ENCODE measurements around the gene LCN15. TPM values are rescaled to one million over a fixed set of nuclear protein-coding genes. Genes with fewer than 3 reads are reported as not detected.

LCN15 gene
- total RNA-seq, 1 experiment from 2014 or later = not detected

DNA sequence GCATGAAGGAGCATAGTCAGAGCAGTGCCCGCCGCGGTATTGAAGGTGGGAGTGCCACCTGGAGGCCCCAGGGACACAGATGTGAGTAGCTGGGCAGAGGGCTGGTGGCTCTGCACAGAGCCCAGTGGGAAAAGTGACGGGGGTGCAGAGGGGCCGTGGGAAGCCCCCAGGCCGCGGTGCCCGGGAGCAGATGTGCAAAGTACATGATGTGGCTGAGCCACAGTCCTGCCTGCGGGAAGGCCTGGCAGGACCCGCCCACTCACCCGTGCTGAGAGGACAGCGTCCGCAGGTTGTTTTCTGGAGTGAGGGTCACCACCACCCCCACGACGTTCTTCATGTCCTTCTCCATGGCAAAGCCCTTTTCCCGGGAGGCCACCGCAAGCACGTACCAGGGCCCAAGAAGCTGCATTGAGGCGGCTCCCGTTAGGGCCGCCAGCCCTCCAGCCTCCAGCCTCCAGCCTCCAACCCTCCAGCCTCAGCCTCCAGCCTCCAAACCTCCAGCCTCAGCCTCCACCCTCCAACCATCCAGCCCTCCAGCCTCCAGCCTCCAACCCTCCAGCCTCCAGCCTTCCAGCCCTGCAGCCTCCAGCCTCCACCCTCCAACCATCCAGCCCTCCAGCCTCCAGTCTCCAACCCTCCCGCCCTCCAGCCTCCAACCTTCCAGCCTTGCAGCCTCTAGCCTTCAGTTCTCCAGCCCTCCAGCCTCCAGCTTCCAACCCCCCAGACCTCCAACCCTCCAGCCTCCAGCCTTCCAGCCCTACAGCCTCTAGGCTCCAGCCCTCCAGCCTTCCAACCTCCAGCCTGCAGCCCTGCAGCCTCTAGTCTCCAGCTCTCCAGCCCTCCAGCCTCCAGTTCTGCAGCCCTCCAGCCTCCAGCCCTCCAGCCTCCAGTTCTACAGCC, 16.9 kb downstream of the LCN15 start:
- Mint-ChIP-seq H3K27me3 (ENCODE audit: insufficient read depth, unreplicated experiment) (peaks cover 29% of the 10 kb centered on the region), H3K36me3 (ENCODE audit: insufficient read depth, unreplicated experiment) (no peaks in the 10 kb centered on the region), H3K4me1 (ENCODE audit: insufficient read depth, unreplicated experiment) (no peaks in the 10 kb centered on the region), H3K27ac (ENCODE audit: low read depth, unreplicated experiment) (no peak overlapping the region), H3K9me3 (ENCODE audit: unreplicated experiment) (peaks cover 10% of the 10 kb centered on the region), H3K4me3 (ENCODE audit: unreplicated experiment) (no peak overlapping the region)
- ChIA-PET POLR2A (no interaction called here), CTCF (interaction anchor here (0.5 to 0.6 kb wide), 2 partner anchors 10 to 429 kb away, joined by 3 read pairs; no protein-coding TSS in a partner anchor)
- DNase-seq (ENCODE audit: unreplicated experiment) = no peak
- BruUV-seq (replicated peaks) = no TSS peak
- TF ChIP-seq, protein P1, sequence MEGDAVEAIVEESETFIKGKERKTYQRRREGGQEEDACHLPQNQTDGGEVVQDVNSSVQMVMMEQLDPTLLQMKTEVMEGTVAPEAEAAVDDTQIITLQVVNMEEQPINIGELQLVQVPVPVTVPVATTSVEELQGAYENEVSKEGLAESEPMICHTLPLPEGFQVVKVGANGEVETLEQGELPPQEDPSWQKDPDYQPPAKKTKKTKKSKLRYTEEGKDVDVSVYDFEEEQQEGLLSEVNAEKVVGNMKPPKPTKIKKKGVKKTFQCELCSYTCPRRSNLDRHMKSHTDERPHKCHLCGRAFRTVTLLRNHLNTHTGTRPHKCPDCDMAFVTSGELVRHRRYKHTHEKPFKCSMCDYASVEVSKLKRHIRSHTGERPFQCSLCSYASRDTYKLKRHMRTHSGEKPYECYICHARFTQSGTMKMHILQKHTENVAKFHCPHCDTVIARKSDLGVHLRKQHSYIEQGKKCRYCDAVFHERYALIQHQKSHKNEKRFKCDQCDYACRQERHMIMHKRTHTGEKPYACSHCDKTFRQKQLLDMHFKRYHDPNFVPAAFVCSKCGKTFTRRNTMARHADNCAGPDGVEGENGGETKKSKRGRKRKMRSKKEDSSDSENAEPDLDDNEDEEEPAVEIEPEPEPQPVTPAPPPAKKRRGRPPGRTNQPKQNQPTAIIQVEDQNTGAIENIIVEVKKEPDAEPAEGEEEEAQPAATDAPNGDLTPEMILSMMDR (IDR thresholded peaks at IDR 0.05; ENCODE audit: unreplicated experiment) = no peak
- intact Hi-C loops (cut with micrococcal nuclease) = no loop called here

DNA sequence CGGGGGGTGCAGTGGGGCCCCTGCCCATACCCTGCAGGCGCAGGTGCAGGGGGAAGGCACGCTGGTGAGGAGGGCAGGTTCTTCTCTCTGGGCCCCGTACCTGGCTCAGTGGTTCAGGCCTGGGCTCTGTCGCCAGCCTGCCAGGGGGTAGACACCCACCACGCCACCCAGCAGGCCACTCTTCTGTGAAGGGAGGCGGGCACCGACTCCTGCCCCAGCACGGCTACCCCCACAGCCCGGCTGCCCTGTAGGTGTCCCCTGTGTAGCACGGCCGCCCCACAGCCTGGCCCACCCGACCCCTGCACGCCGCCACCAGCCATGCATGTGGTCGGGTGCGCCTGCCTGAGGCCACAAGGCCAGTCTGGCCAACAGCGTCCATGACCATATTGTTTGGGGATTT, 17.7 kb downstream of the LCN15 start:
- DNase-seq (ENCODE audit: unreplicated experiment) = no peak
- Mint-ChIP-seq H3K4me1 (ENCODE audit: insufficient read depth, unreplicated experiment) (no peaks in the 10 kb centered on the region), H3K4me3 (ENCODE audit: unreplicated experiment) (no peak overlapping the region), H3K27ac (ENCODE audit: low read depth, unreplicated experiment) (no peak overlapping the region), H3K9me3 (ENCODE audit: unreplicated experiment) (peaks cover 2% of the 10 kb centered on the region), H3K27me3 (ENCODE audit: insufficient read depth, unreplicated experiment) (peaks cover 24% of the 10 kb centered on the region), H3K36me3 (ENCODE audit: insufficient read depth, unreplicated experiment) (no peaks in the 10 kb centered on the region)
- ChIA-PET CTCF (interaction anchor here (0.5 kb wide), 1 partner anchor 347 kb away, joined by 3 read pairs; the partner anchor contains the start of gene SNAPC4), POLR2A (no interaction called here)
- intact Hi-C loops (cut with micrococcal nuclease) = no loop called here
- TF ChIP-seq, protein P1 (IDR thresholded peaks at IDR 0.05; ENCODE audit: unreplicated experiment) = no peak
- no TSS peak for BruUV-seq (replicated peaks)

DNA sequence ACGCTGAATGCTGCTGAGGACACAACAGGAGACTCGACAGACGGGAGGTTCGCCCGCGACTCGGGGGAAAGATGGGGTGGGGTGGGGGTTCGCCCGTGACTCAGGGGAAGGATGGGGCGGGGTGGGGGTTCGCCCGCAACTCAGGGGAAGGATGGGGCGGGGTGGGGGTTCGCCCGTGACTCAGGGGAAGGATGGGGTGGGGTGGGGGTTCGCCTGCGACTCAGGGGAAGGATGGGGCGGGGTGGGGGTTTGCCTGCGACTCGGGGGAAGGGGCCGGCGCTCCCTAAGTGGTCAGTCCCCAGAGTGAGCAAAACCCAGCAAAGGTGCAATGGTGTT, 18.2 kb downstream of the LCN15 start:
- Mint-ChIP-seq H3K36me3 (ENCODE audit: insufficient read depth, unreplicated experiment) (no peaks in the 10 kb centered on the region), H3K27ac (ENCODE audit: low read depth, unreplicated experiment) (no peak overlapping the region), H3K9me3 (ENCODE audit: unreplicated experiment) (no peaks in the 10 kb centered on the region), H3K27me3 (ENCODE audit: insufficient read depth, unreplicated experiment) (peaks cover 19% of the 10 kb centered on the region), H3K4me1 (ENCODE audit: insufficient read depth, unreplicated experiment) (no peaks in the 10 kb centered on the region), H3K4me3 (ENCODE audit: unreplicated experiment) (no peak overlapping the region)
- intact Hi-C loops (cut with micrococcal nuclease) = no loop called here
- CTCF ChIA-PET = no interaction called here
- POLR2A ChIA-PET = no interaction called here
- no TSS peak for BruUV-seq (replicated peaks)
- no peak for DNase-seq (ENCODE audit: unreplicated experiment)
- TF ChIP-seq, protein P1 (IDR thresholded peaks at IDR 0.05; ENCODE audit: unreplicated experiment) = no peak

DNA sequence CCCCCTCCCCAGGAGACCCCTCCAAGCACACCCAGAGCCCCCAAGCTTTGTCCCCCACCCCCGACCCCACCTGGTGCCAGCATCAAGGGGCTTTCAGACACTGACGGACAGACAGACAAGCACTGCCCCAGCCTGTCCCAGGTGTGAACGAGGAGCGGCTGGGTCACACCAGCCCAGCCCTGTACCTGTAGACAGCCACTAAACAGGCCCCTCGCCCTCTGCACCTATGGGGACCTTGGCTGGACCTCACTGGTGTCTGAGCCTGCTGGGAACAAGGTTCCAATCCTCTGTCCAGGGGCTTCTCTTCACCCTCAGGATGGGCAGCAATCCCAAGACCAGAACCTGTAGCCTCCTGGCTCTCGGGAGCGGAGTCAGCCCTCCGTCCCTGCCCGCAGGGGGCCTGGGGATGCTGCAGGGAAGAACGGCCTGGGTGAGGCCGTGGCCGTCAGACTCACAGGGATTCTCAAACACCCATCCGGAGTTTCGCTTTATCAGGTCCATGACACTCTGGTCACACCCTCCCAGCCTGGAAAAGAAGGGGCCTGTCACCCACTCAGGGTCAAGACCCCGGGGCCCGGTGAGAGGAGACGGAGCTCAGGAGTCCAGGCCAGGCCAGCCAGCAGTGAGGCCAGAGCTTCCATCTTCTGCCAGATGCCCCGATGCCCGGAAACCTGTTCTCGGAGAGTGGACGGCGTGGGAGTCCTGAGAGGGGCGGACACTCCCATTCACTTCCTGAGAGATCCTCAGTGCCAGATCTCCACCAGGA, 18.7 kb downstream of the LCN15 start:
- Mint-ChIP-seq H3K27me3 (ENCODE audit: insufficient read depth, unreplicated experiment) (peaks cover 16% of the 10 kb centered on the region), H3K9me3 (ENCODE audit: unreplicated experiment) (no peaks in the 10 kb centered on the region), H3K4me3 (ENCODE audit: unreplicated experiment) (no peak overlapping the region), H3K4me1 (ENCODE audit: insufficient read depth, unreplicated experiment) (no peaks in the 10 kb centered on the region), H3K36me3 (ENCODE audit: insufficient read depth, unreplicated experiment) (no peaks in the 10 kb centered on the region), H3K27ac (ENCODE audit: low read depth, unreplicated experiment) (no peak overlapping the region)
- no peak for DNase-seq (ENCODE audit: unreplicated experiment)
- ChIA-PET POLR2A (interaction anchor here (0.6 to 1.0 kb wide), 2 partner anchors 9 to 12 kb away, joined by 3 read pairs; no protein-coding TSS in a partner anchor), CTCF (interaction anchor here (0.6 kb wide), 2 partner anchors 15 to 284 kb away, joined by 3 to 4 read pairs; no protein-coding TSS in a partner anchor)
- intact Hi-C loops (cut with micrococcal nuclease) = no loop called here
- TF ChIP-seq, protein P1 (IDR thresholded peaks at IDR 0.05; ENCODE audit: unreplicated experiment) = no peak
- BruUV-seq (replicated peaks) = no TSS peak

Measured in MCF 10A (cell line).